RWPE2 (cell line): ENCODE results near the gene LETM1.

Source experiments
- ATAC-seq: fragments of 200-7000 bp; cut with Tn5 transposase; 3 replicates; pipeline ENCODE4 v1.9.1; 2021; ENCODE audit warnings: low read depth
- DNase-seq: peaks from one replicate; pipeline ENCODE4 v3.0.0-alpha.2; 2020; ENCODE audit warnings: low spot score
- H3K27ac ChIP-seq: fragments of 450-650 bp; 2 replicates; pipeline ENCODE4 v1.5.1; 2017; ENCODE audit warnings: mild to moderate bottlenecking; ENCODE audit not compliant: poor library complexity, severe bottlenecking
- H3K27me3 ChIP-seq: fragments of 250-450 bp; sonication (Bioruptor Pico); 2 replicates; pipeline ENCODE4 v1.5.1; 2021; ENCODE audit warnings: mild to moderate bottlenecking, moderate library complexity; ENCODE audit not compliant: insufficient read depth, poor library complexity, severe bottlenecking
- H3K36me3 ChIP-seq: fragments of 250-450 bp; sonication (Bioruptor Pico); 2 replicates; pipeline ENCODE4 v1.5.1; 2020; ENCODE audit warnings: low read depth, mild to moderate bottlenecking, moderate library complexity
- H3K4me1 ChIP-seq: fragments of 250-450 bp; sonication (Bioruptor Pico); 2 replicates; pipeline ENCODE4 v1.5.1; 2021; ENCODE audit warnings: mild to moderate bottlenecking, moderate library complexity; ENCODE audit not compliant: insufficient read depth, poor library complexity, severe bottlenecking
- H3K4me3 ChIP-seq: fragments of 250-450 bp; sonication (Bioruptor Pico); 2 replicates; pipeline ENCODE4 v1.5.1; 2021; ENCODE audit warnings: mild to moderate bottlenecking, moderate library complexity; ENCODE audit not compliant: severe bottlenecking
- H3K9me3 ChIP-seq: fragments of 250-450 bp; sonication (Bioruptor Pico); 2 replicates; pipeline ENCODE4 v1.5.1; 2021; ENCODE audit warnings: mild to moderate bottlenecking, moderate library complexity; ENCODE audit not compliant: severe bottlenecking
- CTCF ChIP-seq: fragments of 450-650 bp; IDR thresholded peaks from one replicate; pipeline ENCODE4 v1.5.1; 2017; ENCODE audit warnings: mild to moderate bottlenecking, moderate library complexity; ENCODE audit not compliant: poor library complexity, severe bottlenecking

LETM1 gene

GRCh38 chr4:1804638-1805492 is 51.1 kb downstream of the LETM1 start:
- no peaks in the 10 kb centered on the region for H3K27me3 ChIP-seq
- no peak for DNase-seq
- no peaks in the 10 kb centered on the region; the same call in 1 of the 2 replicates for H3K36me3 ChIP-seq
- no peaks in the 10 kb centered on the region for H3K4me1 ChIP-seq
- no peaks in the 10 kb centered on the region for H3K9me3 ChIP-seq
- ATAC-seq: no peak
- no peak overlapping the region for H3K4me3 ChIP-seq
- TF ChIP-seq CTCF: no peak
- no peak overlapping the region for H3K27ac ChIP-seq

GRCh38 chr4:1803523-1804423 is 52.2 kb downstream of the LETM1 start:
- no peaks in the 10 kb centered on the region for H3K9me3 ChIP-seq
- H3K27ac ChIP-seq: no peak overlapping the region
- H3K4me3 ChIP-seq: no peak overlapping the region
- H3K27me3 ChIP-seq: no peaks in the 10 kb centered on the region
- no peak for ATAC-seq
- no peak for TF ChIP-seq CTCF
- H3K36me3 ChIP-seq: no peaks in the 10 kb centered on the region; the same call in 1 of the 2 replicates
- DNase-seq: no peak
- H3K4me1 ChIP-seq: no peaks in the 10 kb centered on the region

- Histone ChIP-seq H3K4me3 (no peak overlapping the region), H3K27ac (no peak overlapping the region), H3K4me1 (no peaks in the 10 kb centered on the region), H3K36me3 (no peaks in the 10 kb centered on the region; the same call in 1 of the 2 replicates), H3K9me3 (no peaks in the 10 kb centered on the region), H3K27me3 (no peaks in the 10 kb centered on the region)
- TF ChIP-seq CTCF: no peak
- DNase-seq (no peak), ATAC-seq (no peak)
Observed at GRCh38 chr4:1802720-1803522, 53.0 kb downstream of the LETM1 start.

GRCh38 chr4:1802151-1802715 is 53.7 kb downstream of the LETM1 start:
- H3K36me3 ChIP-seq: no peaks in the 10 kb centered on the region; the same call in 1 of the 2 replicates
- H3K4me3 ChIP-seq: no peak overlapping the region
- no peak overlapping the region for H3K27ac ChIP-seq
- no peaks in the 10 kb centered on the region for H3K4me1 ChIP-seq
- TF ChIP-seq CTCF: no peak
- H3K9me3 ChIP-seq: no peaks in the 10 kb centered on the region
- DNase-seq (no peak), ATAC-seq (no peak)
- no peaks in the 10 kb centered on the region for H3K27me3 ChIP-seq
